Activated CD8-positive, alpha-beta memory T cell treated with anti-CD3 and anti-CD28 coated beads, Interleukin-2, amount 50 U/mL, for 48 hours (primary cell): ENCODE measurements around the gene OLFM2.

Source experiments
- DNase-seq: peaks from one replicate; pipeline ENCODE4 v3.0.0-alpha.2; 2020

The OLFM2 gene

GRCh38 chr19:9903336-9903735 lies 33.0 kb downstream of the OLFM2 start:
- DNase-seq: no peak

GRCh38 chr19:9901642-9902041 lies 34.7 kb downstream of the OLFM2 start:
- DNase-seq: no peak

- no peak for DNase-seq
These were observed 35.3 kb downstream of the OLFM2 start for GRCh38 chr19:9901020-9901419.

GRCh38 chr19:9891609-9892373 lies 44.5 kb downstream of the OLFM2 start:
- no peak for DNase-seq

GRCh38 chr19:9885077-9885552 lies 51.2 kb downstream of the OLFM2 start:
- DNase-seq: no peak

- no peak for DNase-seq
These were observed 52.6 kb downstream of the OLFM2 start for GRCh38 chr19:9883764-9884163.

GRCh38 chr19:9883231-9883758 lies 53.0 kb downstream of the OLFM2 start:
- DNase-seq: no peak

GRCh38 chr19:9881720-9882119 lies 54.6 kb downstream of the OLFM2 start:
- DNase-seq: no peak

- no peak for DNase-seq
These were observed 57.7 kb downstream of the OLFM2 start for GRCh38 chr19:9878511-9879196.

GRCh38 chr19:9877780-9878510 lies 58.4 kb downstream of the OLFM2 start:
- no peak for DNase-seq

- DNase-seq: no peak
These were observed 60.5 kb downstream of the OLFM2 start for GRCh38 chr19:9875796-9876195.

- DNase-seq: no peak
These were observed 61.2 kb downstream of the OLFM2 start for GRCh38 chr19:9875031-9875627.

- DNase-seq: no peak
These were observed 63.6 kb downstream of the OLFM2 start for GRCh38 chr19:9872618-9873242.

GRCh38 chr19:9871626-9872338 lies 64.5 kb downstream of the OLFM2 start:
- no peak for DNase-seq

- no peak for DNase-seq
These were observed 67.2 kb downstream of the OLFM2 start for GRCh38 chr19:9868983-9869617.

GRCh38 chr19:9865732-9866501 lies 70.4 kb downstream of the OLFM2 start:
- no peak for DNase-seq

GRCh38 chr19:9863759-9864158 lies 72.6 kb downstream of the OLFM2 start:
- no peak for DNase-seq

- peak; percentile 60 for DNase-seq
These were observed 73.4 kb downstream of the OLFM2 start for GRCh38 chr19:9862938-9863337.

- no peak for DNase-seq
These were observed 74.8 kb downstream of the OLFM2 start for GRCh38 chr19:9861503-9861902.

- DNase-seq: no peak
These were observed 75.9 kb downstream of the OLFM2 start for GRCh38 chr19:9860407-9860806.

- DNase-seq: no peak
These were observed 77.5 kb downstream of the OLFM2 start for GRCh38 chr19:9858766-9859165.
